ENCODE results near the gene KLHL13.

GRCh38 chrX:118038614-118039365 is 77.8 kb downstream of the KLHL13 start:
- no peak for TF ChIP-seq ZC3H10 (CRISPR knock-in tag; IDR thresholded peaks at IDR 0.05)
- no peak for TF ChIP-seq PATZ1 (CRISPR knock-in tag; IDR thresholded peaks at IDR 0.05; ENCODE audit: borderline replicate concordance)
- no peak for TF ChIP-seq CREB5 (CRISPR knock-in tag; IDR thresholded peaks at IDR 0.05; ENCODE audit: low read depth)
- TF ChIP-seq RARB (CRISPR knock-in tag; IDR thresholded peaks at IDR 0.05): no peak
- no peak for TF ChIP-seq CSRNP3 (CRISPR knock-in tag; IDR thresholded peaks at IDR 0.05)
- no peak for TF ChIP-seq ZFP30 (CRISPR knock-in tag; IDR thresholded peaks at IDR 0.05)
- TF ChIP-seq ZFP3 (CRISPR knock-in tag; IDR thresholded peaks at IDR 0.05): no peak
